Spleen (tissue), 11 donors: Measurements from ENCODE around the gene TACR1. TPM values are rescaled to one million over a fixed set of nuclear protein-coding genes. Genes with fewer than 3 reads are reported as not detected.

Experiments
- DNase-seq: peaks from one replicate; pipeline ENCODE4 v3.0.0-alpha.2; 2020
- H3K27ac ChIP-seq, 8 donors: fragments of 200-600 bp; sonication (generic) in 7 of 8; 1 replicate in 4 of 8; 2 replicates in 4 of 8; pipeline versions ENCODE4 v1.5.0 to v1.8.0; 2016 to 2021; ENCODE audit warnings: inconsistent platforms in 4 of 8, mild to moderate bottlenecking in 4 of 8, moderate library complexity in 1 of 8
- H3K27me3 ChIP-seq, 7 donors: fragments of 200-600 bp; sonication (generic) in 6 of 7; replicated peaks in 1 of 7; 1 replicate in 4 of 7; 2 replicates in 3 of 7; pipeline versions ENCODE4 v1.5.0 to v1.8.0; 2016 to 2021; ENCODE audit warnings: inconsistent platforms in 3 of 7, mild to moderate bottlenecking in 1 of 7
- H3K36me3 ChIP-seq, 6 donors: fragments of 200-600 bp; sonication (generic) in 5 of 6; 1 replicate in 4 of 6; 2 replicates in 2 of 6; pipeline versions ENCODE4 v1.5.0 to v1.8.0; 2016 to 2021; ENCODE audit warnings: inconsistent platforms in 2 of 6
- H3K4me1 ChIP-seq, 6 donors: fragments of 200-600 bp; sonication (generic) in 5 of 6; 1 replicate in 3 of 6; 2 replicates in 3 of 6; pipeline versions ENCODE4 v1.5.0 to v1.8.0; 2016 to 2021; ENCODE audit warnings: inconsistent platforms in 3 of 6
- H3K4me3 ChIP-seq, 8 donors: fragments of 200-600 bp; sonication (generic) in 7 of 8; 1 replicate in 4 of 8; 2 replicates in 4 of 8; pipeline versions ENCODE4 v1.5.0 to v1.8.0; 2016 to 2021; ENCODE audit warnings: inconsistent platforms in 4 of 8, mild to moderate bottlenecking in 4 of 8, moderate library complexity in 2 of 8
- H3K9me3 ChIP-seq, 8 donors: fragments of 200-600 bp; sonication (generic) in 7 of 8; 1 replicate in 4 of 8; 2 replicates in 4 of 8; pipeline versions ENCODE4 v1.5.0 to v1.8.0; 2016 to 2021; ENCODE audit warnings: inconsistent platforms in 4 of 8
- CTCF ChIP-seq, 11 experiments: fragments of 200-600 bp in 7 of 11; fragments of 450-650 bp in 4 of 11; sonication (generic) in 4 of 11; IDR thresholded peaks in 8 of 11; conservative IDR thresholded peaks in 3 of 11; 1 replicate in 7 of 11; 2 replicates in 4 of 11; pipeline versions ENCODE4 v1.4.0 to v1.8.0; 2016 to 2021; ENCODE audit warnings: antibody characterized with exemption in 11 of 11, inconsistent platforms in 4 of 11, mild to moderate bottlenecking in 1 of 11
- POLR2A ChIP-seq, 3 donors: fragments of 450-650 bp; IDR thresholded peaks; one replicate each; pipeline ENCODE4 v1.5.1; 2017; ENCODE audit warnings: antibody characterized with exemption in 3 of 3, mild to moderate bottlenecking in 1 of 3
- POLR2AphosphoS5 ChIP-seq, 3 donors: sonication (generic); formaldehyde crosslinking; IDR thresholded peaks; one replicate each; pipeline ENCODE4 v1.5.1; 2017; ENCODE audit warnings: antibody characterized with exemption in 3 of 3
- WGBS, 5 donors: extraction: QIAGEN DNeasy Blood & Tissue Kit in 3 of 5; methylation state at CpG; one replicate each; pipeline versions ENCODE4 v1.1.5 to v1.1.7; 2013 to 2018; 5-methylcytosine and 5-hydroxymethylcytosine counted together
- intact Hi-C: fragments of 100-400 bp; cut with DNase I; formaldehyde crosslinking; loops from one replicate; pipeline ENCODE4 v1.15.0; 2023; ENCODE audit warnings: low total_unique reads
- polyA plus RNA-seq, 3 donors: library from polyadenylated mRNA; stranded (reverse); fragments of 200-250 nt; gene quantifications; one replicate each; pipeline ENCODE4 v1.2.1, GENCODE V29; 2013
- total RNA-seq, 7 donors: library from RNA; depleted of rRNA in 3 of 7; stranded (reverse); fragments of >200 nt in 3 of 7; fragmentation: NEBNext Ultra II Directional in 4 of 7; extraction: Animal tissue kit (Norgen Biotek cat#: 25700) in 4 of 7; gene quantifications; one replicate each; pipeline versions ENCODE4 v1.1.0 to v1.2.1, GENCODE V29; 2016 to 2021
- donor health status: healthy with polysubstance abuse.
- donor health status: DM: no; HTN: no; CAD: no; lungs with moderate emphysema.
- donor health status: DM: no; HTN: no; CAD: no.
- donor health status: Bipolar disorder and iron deficiency.
- donor health status: healthy.
- donor health status: DM: no; HTN: no; CAD: no.
- donor health status: DM: yes; HTN: yes; CAD: no.

The TACR1 gene
- total and polyA plus RNA-seq, 10 donors = 0.02 to 0.28 (median 0.13) TPM; not detected in 3

- no peaks in the 10 kb centered on the region for H3K36me3 ChIP-seq
- 78 to 96% (median 89%) methylated on average over 2 of the region's 2 CpGs for WGBS, 5 donors
- H3K27ac ChIP-seq = no peak overlapping the region
- H3K4me3 ChIP-seq = no peak overlapping the region
- intact Hi-C loops = no loop called here
- no peak for DNase-seq
- H3K27me3 ChIP-seq = no peaks in the 10 kb centered on the region
- no peaks in the 10 kb centered on the region for H3K4me1 ChIP-seq
- no peaks in the 10 kb centered on the region for H3K9me3 ChIP-seq
- no peak for TF ChIP-seq CTCF (IDR thresholded peaks at IDR 0.05 in 8 of 11, conservative IDR thresholded peaks at IDR 0.05 in 3 of 11)
These were observed 173.5 kb downstream of the TACR1 start for GRCh38 chr2:75025633-75026380.

- Histone ChIP-seq H3K27me3 (no peaks in the 10 kb centered on the region), H3K9me3 (no peaks in the 10 kb centered on the region), H3K36me3 (no peaks in the 10 kb centered on the region), H3K27ac (no peak overlapping the region), H3K4me1 (no peaks in the 10 kb centered on the region), H3K4me3 (no peak overlapping the region)
- intact Hi-C loops = no loop called here
- TF ChIP-seq POLR2AphosphoS5 (IDR thresholded peaks at IDR 0.05) (no peak), CTCF (IDR thresholded peaks at IDR 0.05 in 8 of 11, conservative IDR thresholded peaks at IDR 0.05 in 3 of 11) (no peak), POLR2A (IDR thresholded peaks at IDR 0.05) (no peak)
- DNase-seq = no peak
These were observed 174.1 kb downstream of the TACR1 start for GRCh38 chr2:75025216-75025615.

GRCh38 chr2:75023666-75024455 lies 175.5 kb downstream of the TACR1 start:
- DNase-seq = no peak
- TF ChIP-seq POLR2A (IDR thresholded peaks at IDR 0.05) (no peak), CTCF (IDR thresholded peaks at IDR 0.05 in 8 of 11, conservative IDR thresholded peaks at IDR 0.05 in 3 of 11) (no peak), POLR2AphosphoS5 (IDR thresholded peaks at IDR 0.05) (no peak)
- H3K27me3 ChIP-seq = no peaks in the 10 kb centered on the region
- intact Hi-C loops = no loop called here
- H3K4me1 ChIP-seq = no peaks in the 10 kb centered on the region
- no peaks in the 10 kb centered on the region for H3K36me3 ChIP-seq
- no peak overlapping the region for H3K4me3 ChIP-seq
- WGBS, 5 donors = 83 to 99% (median 96%) methylated on average over 3 of the region's 3 CpGs
- no peak overlapping the region for H3K27ac ChIP-seq
- no peaks in the 10 kb centered on the region for H3K9me3 ChIP-seq

- H3K9me3 ChIP-seq = no peaks in the 10 kb centered on the region
- H3K4me1 ChIP-seq = no peaks in the 10 kb centered on the region
- H3K27me3 ChIP-seq = no peaks in the 10 kb centered on the region
- intact Hi-C loops = no loop called here
- no peak for TF ChIP-seq POLR2A (IDR thresholded peaks at IDR 0.05)
- no peak for TF ChIP-seq POLR2AphosphoS5 (IDR thresholded peaks at IDR 0.05)
- no peak for TF ChIP-seq CTCF (IDR thresholded peaks at IDR 0.05 in 8 of 11, conservative IDR thresholded peaks at IDR 0.05 in 3 of 11)
- no peak overlapping the region for H3K4me3 ChIP-seq
- DNase-seq = no peak
- no peaks in the 10 kb centered on the region for H3K36me3 ChIP-seq
- no peak overlapping the region for H3K27ac ChIP-seq
- 82 to 98% (median 90%) methylated on average over 1 of the region's 1 CpG for WGBS, 5 donors
These were observed 176.8 kb downstream of the TACR1 start for GRCh38 chr2:75022516-75022915.
